ENCODE results near the gene IKZF3. TPM values are rescaled to one million over a fixed set of nuclear protein-coding genes. Genes with fewer than 3 reads are reported as not detected.
A peak's percentile ranks its signal among the peaks of the same experiment; 100 is the strongest.

The IKZF3 gene
- total RNA-seq, 4 donors from 2014 or later, result 0.89 to 1.8 (median 0.97) TPM

GRCh38 chr17:39737206-39737759 lies 126.8 kb downstream of the IKZF3 start:
- no peak for DNase-seq (ENCODE audit: low spot score in 2 of 2)
- intact Hi-C loops (cut with DNase I; ENCODE audit: low total_unique reads), result no loop called here
- no peak overlapping the region for H3K4me3 ChIP-seq (ENCODE audit: low read depth, poor library complexity, severe bottlenecking)
- WGBS, 2 donors, result 40% methylated on average over 11 to 13 of the region's 13 CpGs
- TF ChIP-seq, protein P1, sequence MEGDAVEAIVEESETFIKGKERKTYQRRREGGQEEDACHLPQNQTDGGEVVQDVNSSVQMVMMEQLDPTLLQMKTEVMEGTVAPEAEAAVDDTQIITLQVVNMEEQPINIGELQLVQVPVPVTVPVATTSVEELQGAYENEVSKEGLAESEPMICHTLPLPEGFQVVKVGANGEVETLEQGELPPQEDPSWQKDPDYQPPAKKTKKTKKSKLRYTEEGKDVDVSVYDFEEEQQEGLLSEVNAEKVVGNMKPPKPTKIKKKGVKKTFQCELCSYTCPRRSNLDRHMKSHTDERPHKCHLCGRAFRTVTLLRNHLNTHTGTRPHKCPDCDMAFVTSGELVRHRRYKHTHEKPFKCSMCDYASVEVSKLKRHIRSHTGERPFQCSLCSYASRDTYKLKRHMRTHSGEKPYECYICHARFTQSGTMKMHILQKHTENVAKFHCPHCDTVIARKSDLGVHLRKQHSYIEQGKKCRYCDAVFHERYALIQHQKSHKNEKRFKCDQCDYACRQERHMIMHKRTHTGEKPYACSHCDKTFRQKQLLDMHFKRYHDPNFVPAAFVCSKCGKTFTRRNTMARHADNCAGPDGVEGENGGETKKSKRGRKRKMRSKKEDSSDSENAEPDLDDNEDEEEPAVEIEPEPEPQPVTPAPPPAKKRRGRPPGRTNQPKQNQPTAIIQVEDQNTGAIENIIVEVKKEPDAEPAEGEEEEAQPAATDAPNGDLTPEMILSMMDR (IDR thresholded peaks at IDR 0.05), result no peak
- no peak for TF ChIP-seq POLR2A (IDR thresholded peaks at IDR 0.05)

- intact Hi-C loops (cut with DNase I; ENCODE audit: low total_unique reads), result no loop called here
- WGBS, 2 donors, result 70 to 78% methylated on average over 10 of the region's 10 CpGs
- DNase-seq (ENCODE audit: low spot score in 2 of 2), result no peak
- H3K4me3 ChIP-seq (ENCODE audit: low read depth, poor library complexity, severe bottlenecking), result no peak overlapping the region
- TF ChIP-seq, protein P1 (IDR thresholded peaks at IDR 0.05), result no peak
Observed at GRCh38 chr17:39736319-39737165, 127.6 kb downstream of the IKZF3 start.

DNA sequence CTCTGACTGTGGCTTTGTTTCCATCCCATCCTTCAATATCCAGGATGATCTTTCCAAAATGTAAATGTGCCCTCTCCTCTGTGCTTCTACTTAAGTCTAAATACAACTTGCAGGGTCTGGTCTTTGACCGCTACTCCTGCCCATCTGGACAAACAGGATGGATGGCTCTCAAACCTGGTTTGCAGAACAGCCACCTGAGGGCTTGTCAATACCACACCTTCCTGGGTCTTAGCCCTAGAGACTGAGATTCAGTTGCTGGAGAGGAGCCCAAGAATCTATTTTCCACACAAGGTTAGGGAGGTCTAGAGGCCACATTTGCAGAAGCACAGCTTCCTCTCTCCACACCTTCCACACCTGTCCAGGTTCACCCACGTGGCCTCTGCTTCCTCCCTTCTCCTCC lies 128.2 kb downstream of the IKZF3 start:
- no peak overlapping the region for H3K4me3 ChIP-seq (ENCODE audit: low read depth, poor library complexity, severe bottlenecking)
- 63 to 73% methylated on average over 2 of the region's 2 CpGs for WGBS, 2 donors
- DNase-seq (ENCODE audit: low spot score in 2 of 2), result no peak
- no peak for TF ChIP-seq POLR2A (IDR thresholded peaks at IDR 0.05)
- TF ChIP-seq, protein P1 (IDR thresholded peaks at IDR 0.05), result no peak
- intact Hi-C loops (cut with DNase I; ENCODE audit: low total_unique reads), result no loop called here

DNA sequence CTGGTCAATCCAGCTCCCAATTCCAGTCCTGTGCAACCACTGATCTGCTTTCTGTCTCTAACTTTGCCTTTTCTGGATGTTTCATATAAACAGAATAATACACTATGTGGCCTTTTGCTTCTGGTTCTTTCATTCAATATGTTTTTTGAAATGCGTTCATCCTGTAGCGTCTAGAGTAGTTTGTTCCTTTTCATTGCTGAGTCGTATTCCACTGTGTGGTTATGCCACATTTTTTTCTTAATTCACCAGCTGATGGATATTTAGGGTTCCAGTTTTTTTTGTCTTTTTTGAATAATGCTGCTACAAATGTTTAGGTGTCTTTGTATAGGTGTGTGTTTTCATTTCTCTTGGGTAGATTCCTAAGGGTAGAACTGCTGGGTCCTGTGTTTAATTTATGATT lies 131.5 kb downstream of the IKZF3 start:
- no peak overlapping the region for H3K4me3 ChIP-seq (ENCODE audit: low read depth, poor library complexity, severe bottlenecking)
- no peak for DNase-seq (ENCODE audit: low spot score in 2 of 2)
- intact Hi-C loops (cut with DNase I; ENCODE audit: low total_unique reads), result no loop called here
- TF ChIP-seq, protein P1 (IDR thresholded peaks at IDR 0.05), result no peak
- TF ChIP-seq POLR2A (IDR thresholded peaks at IDR 0.05), result no peak
- 92 to 97% methylated on average over 3 of the region's 3 CpGs for whole genome bisulfite sequencing, 2 donors

DNA sequence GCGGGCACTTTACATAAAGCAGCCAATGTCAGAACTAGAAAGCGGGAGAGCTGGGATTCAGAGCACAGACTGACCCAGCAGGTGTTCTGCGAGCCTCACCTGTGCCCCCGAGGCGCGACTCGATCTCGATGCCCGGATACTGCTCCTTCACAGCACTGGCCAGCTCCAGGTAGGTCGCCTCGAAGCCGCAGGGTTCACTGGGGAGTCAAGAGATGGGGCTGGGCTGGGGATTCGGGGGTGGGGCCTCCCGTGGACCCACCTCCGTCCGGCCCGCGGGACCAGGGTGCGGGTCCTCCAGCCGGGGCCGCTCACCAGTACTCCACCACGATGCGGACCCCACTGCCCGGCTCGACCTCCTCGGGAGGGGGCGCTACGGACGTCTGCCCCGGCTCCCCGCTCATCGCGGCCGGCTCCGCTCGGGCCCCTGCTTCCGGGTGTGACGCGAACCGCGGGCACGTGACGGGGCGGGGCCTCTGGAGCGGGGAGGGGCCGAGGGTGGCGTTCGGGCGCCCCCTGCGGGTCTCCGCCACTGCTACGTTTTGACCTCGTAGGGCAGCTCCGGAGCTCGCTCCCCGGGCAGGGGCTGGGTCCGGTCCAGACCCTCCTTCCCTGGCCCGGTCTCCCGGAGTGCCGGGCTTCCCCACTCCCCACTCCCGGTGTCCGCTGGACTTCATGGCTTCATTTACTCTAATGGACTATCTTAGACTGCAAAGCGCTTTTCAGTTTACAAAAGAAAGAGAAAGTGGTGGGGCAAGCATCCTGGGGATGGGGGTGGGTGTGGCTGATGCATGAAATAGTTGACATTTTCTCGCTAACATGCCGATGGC lies 133.8 kb downstream of the IKZF3 start, which contains the start of gene MIEN1:
Gene MIEN1 (minus strand): TSS at position 438 of the 827 bp plus-strand sequence. CDS start 37 bp downstream, at position 401.
- DNase-seq (ENCODE audit: low spot score in 2 of 2), result peak; percentile 84 to 98
- 2% methylated on average over 21 to 24 of the region's 65 CpGs for WGBS, 2 donors
- intact Hi-C loops (cut with DNase I; ENCODE audit: low total_unique reads), result no loop called here
- TF ChIP-seq, protein P1 (IDR thresholded peaks at IDR 0.05), result peak in 1 of 3 donors; percentile 77
- TF ChIP-seq POLR2A (IDR thresholded peaks at IDR 0.05), result peak in 1 of 2 donors; percentile 52
- peak within 1 kb of the TSS; percentile 53 for H3K4me3 ChIP-seq (ENCODE audit: low read depth, poor library complexity, severe bottlenecking)
